ENCODE data around the gene TTC17.

DNA sequence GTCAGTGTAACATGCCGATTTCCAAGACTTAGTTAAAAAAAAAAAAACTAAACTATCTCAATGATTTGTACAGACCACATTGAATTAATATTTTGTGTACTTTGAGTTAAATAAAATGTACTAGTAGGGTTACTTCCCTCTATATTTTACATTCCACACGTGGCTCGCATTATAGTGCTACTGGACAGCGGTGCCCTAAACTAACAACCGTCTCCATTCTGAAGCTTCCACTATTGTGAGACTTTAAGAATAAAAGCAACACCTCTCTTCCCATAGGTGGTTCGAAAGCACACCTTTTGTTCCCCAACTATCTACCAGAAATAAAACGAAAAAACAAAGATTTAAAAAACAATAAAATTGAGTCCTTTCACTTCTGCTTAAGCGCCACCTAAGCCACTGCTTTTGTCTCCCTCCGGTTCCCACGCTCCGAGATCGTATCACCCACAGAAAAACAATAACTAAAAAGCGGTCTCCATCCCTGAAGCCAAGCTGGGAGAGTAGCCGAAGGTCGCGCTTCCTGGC lies 380 bp upstream of the TTC17 start:
- TF ChIP-seq, protein P1, sequence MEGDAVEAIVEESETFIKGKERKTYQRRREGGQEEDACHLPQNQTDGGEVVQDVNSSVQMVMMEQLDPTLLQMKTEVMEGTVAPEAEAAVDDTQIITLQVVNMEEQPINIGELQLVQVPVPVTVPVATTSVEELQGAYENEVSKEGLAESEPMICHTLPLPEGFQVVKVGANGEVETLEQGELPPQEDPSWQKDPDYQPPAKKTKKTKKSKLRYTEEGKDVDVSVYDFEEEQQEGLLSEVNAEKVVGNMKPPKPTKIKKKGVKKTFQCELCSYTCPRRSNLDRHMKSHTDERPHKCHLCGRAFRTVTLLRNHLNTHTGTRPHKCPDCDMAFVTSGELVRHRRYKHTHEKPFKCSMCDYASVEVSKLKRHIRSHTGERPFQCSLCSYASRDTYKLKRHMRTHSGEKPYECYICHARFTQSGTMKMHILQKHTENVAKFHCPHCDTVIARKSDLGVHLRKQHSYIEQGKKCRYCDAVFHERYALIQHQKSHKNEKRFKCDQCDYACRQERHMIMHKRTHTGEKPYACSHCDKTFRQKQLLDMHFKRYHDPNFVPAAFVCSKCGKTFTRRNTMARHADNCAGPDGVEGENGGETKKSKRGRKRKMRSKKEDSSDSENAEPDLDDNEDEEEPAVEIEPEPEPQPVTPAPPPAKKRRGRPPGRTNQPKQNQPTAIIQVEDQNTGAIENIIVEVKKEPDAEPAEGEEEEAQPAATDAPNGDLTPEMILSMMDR (IDR thresholded peaks at IDR 0.05) = no peak
- no peak for TF ChIP-seq ZFX (IDR thresholded peaks at IDR 0.05; ENCODE audit: borderline replicate concordance)

Data from 22Rv1 (cell line).